GM12892 (cell line): ENCODE measurements around the gene PQBP1.

Experiments
- POLR2A ChIP-seq: IDR thresholded peaks from 2 replicates; pipeline ENCODE4 v1.6.1; 2011; ENCODE audit warnings: low read depth, low read length, control low read depth
- POLR2AphosphoS5 ChIP-seq: IDR thresholded peaks from 2 replicates; pipeline ENCODE4 v1.6.1; 2011; ENCODE audit warnings: low read depth, low read length, control low read depth
- TAF1 ChIP-seq: IDR thresholded peaks from 2 replicates; pipeline ENCODE4 v1.6.1; 2011; ENCODE audit warnings: low read depth, mild to moderate bottlenecking, control low read depth, low read length, borderline replicate concordance

GRCh38 chrX:48927736-48928382 is 30.1 kb downstream of the PQBP1 start:
- TF ChIP-seq POLR2A: no peak
- TF ChIP-seq TAF1: no peak
- TF ChIP-seq POLR2AphosphoS5: no peak
